GM12878 (cell line): Measurements from ENCODE around the gene SLC35A1. TPM values are rescaled to one million over a fixed set of nuclear protein-coding genes. Genes with fewer than 3 reads are reported as not detected.

Source experiments
- ATAC-seq: fragments of 200-7000 bp; cut with Tn5 transposase; 3 replicates; pipeline ENCODE4 v1.9.1; 2020; ENCODE audit warnings: mild to moderate bottlenecking, moderate library complexity
- BruUV-seq: library from RNA; stranded (reverse); fragments of 400-500 nt; replicated peaks from 2 replicates; lab custom pipeline; 2021; lab: Mats Ljungman, UMichigan
- CTCF ChIA-PET: fragments of 300-600 bp; sonication (Branson Sonifier 250); formaldehyde crosslinking; extraction: SDS; loops from one replicate; lab custom pipeline; 2021; ENCODE audit warnings: inconsistent platforms; lab: Yijun Ruan, JAX
- POLR2A ChIA-PET: fragments of 350-600 bp; formaldehyde crosslinking; extraction: SDS; loops from one replicate; lab custom pipeline; 2021; ENCODE audit warnings: inconsistent platforms; lab: Charles Lee
- RAD21 ChIA-PET: fragments of 300-600 bp; sonication (Branson Sonifier 250); formaldehyde crosslinking; loops from one replicate; lab custom pipeline; 2023; ENCODE audit warnings: antibody characterized with exemption; ENCODE audit not compliant: unreplicated experiment; lab: Charles Lee
- SMC1A ChIA-PET: fragments of 300-600 bp; sonication (Branson Sonifier 250); formaldehyde crosslinking; loops from one replicate; lab custom pipeline; 2023; ENCODE audit not compliant: unreplicated experiment, uncharacterized antibody; lab: Charles Lee
- DNase-seq: peaks from one replicate; pipeline ENCODE4 v3.0.0-alpha.2; 2011; ENCODE audit warnings: low read depth, low spot score
- FAIRE-seq: peaks from 3 replicates; lab custom pipeline; 2011; peaks lifted over from hg19 to GRCh38; lab: Jason Lieb, UNC
- H2AFZ ChIP-seq: 2 replicates; pipeline ENCODE4 v1.6.0; 2011; ENCODE audit warnings: low read depth, low read length, control low read depth; ENCODE audit not compliant: control insufficient read depth
- H3K27ac ChIP-seq: 2 replicates; pipeline ENCODE4 v1.5.1; 2011; ENCODE audit warnings: control low read depth; ENCODE audit not compliant: control insufficient read depth, insufficient read depth
- H3K27me3 ChIP-seq, 2 experiments: replicated peaks in 1 of 2; 2 replicates each; pipeline versions ENCODE4 v1.6.0 to v1.6.1; 2011; ENCODE audit warnings: low read length in 1 of 2; ENCODE audit not compliant: control insufficient read depth in 2 of 2, insufficient read depth in 2 of 2
- H3K36me3 ChIP-seq, 2 experiments: 2 replicates each; pipeline ENCODE4 v1.5.1; 2011; ENCODE audit warnings: low read length in 1 of 2; ENCODE audit not compliant: control insufficient read depth in 2 of 2, insufficient read depth in 2 of 2
- H3K4me1 ChIP-seq: 2 replicates; pipeline ENCODE4 v1.6.1; 2011; ENCODE audit warnings: mild to moderate bottlenecking, low read length, moderate library complexity, mixed read lengths; ENCODE audit not compliant: control insufficient read depth, insufficient read depth
- H3K4me2 ChIP-seq: 2 replicates; pipeline ENCODE4 v1.6.0; 2011; ENCODE audit warnings: control low read depth; ENCODE audit not compliant: control insufficient read depth, insufficient read depth
- H3K4me3 ChIP-seq: fragments of 200-600 bp; sonication (generic); 2 replicates; pipeline ENCODE4 v1.5.1; 2016
- H3K79me2 ChIP-seq: 2 replicates; pipeline ENCODE4 v1.6.0; 2011; ENCODE audit warnings: low read length; ENCODE audit not compliant: control insufficient read depth, insufficient read depth
- H3K9ac ChIP-seq: 2 replicates; pipeline ENCODE4 v1.8.0; 2011; ENCODE audit warnings: low read length, control low read depth, mixed read lengths; ENCODE audit not compliant: control insufficient read depth, insufficient read depth
- H3K9me3 ChIP-seq: replicated peaks from 3 replicates; pipeline ENCODE4 v1.5.1; 2011; ENCODE audit warnings: mild to moderate bottlenecking, low read length; ENCODE audit not compliant: control insufficient read depth, insufficient read depth
- H4K20me1 ChIP-seq: 2 replicates; pipeline ENCODE4 v1.6.0; 2011; ENCODE audit not compliant: control insufficient read depth, insufficient read depth
- ATF7 ChIP-seq: fragments of 450-650 bp; IDR thresholded peaks from 2 replicates; pipeline ENCODE4 v1.6.1; 2016; ENCODE audit warnings: low read depth, mild to moderate bottlenecking
- EP300 ChIP-seq, 2 experiments: fragments of 150-350 bp in 1 of 2; IDR thresholded peaks; 2 replicates each; pipeline ENCODE4 v1.6.1; 2011 to 2012; ENCODE audit warnings: low read depth in 2 of 2, low read length in 2 of 2, borderline replicate concordance in 1 of 2, improper control_type of control experiment in 1 of 2, inconsistent platforms in 1 of 2; ENCODE audit not compliant: control insufficient read depth in 1 of 2
- ESRRA ChIP-seq: IDR thresholded peaks from 2 replicates; pipeline ENCODE4 v1.6.1; 2012; ENCODE audit warnings: mild to moderate bottlenecking, low read length, improper control_type of control experiment
- FOXK2 ChIP-seq: fragments of 450-650 bp; IDR thresholded peaks from 2 replicates; pipeline ENCODE4 v1.6.1; 2017; ENCODE audit warnings: mild to moderate bottlenecking, moderate library complexity
- MLLT1 ChIP-seq: fragments of 450-650 bp; IDR thresholded peaks from 2 replicates; pipeline ENCODE4 v1.6.1; 2016; ENCODE audit warnings: mild to moderate bottlenecking
- MXI1 ChIP-seq: fragments of 150-350 bp; IDR thresholded peaks from 2 replicates; pipeline ENCODE4 v1.6.1; 2011; ENCODE audit warnings: low read depth, mild to moderate bottlenecking, inconsistent platforms, low read length, improper control_type of control experiment
- POLR2AphosphoS2 ChIP-seq: IDR thresholded peaks from 2 replicates; pipeline ENCODE4 v1.6.1; 2011; ENCODE audit warnings: low read depth, mild to moderate bottlenecking, low read length, improper control_type of control experiment, moderate library complexity
- POLR2AphosphoS5 ChIP-seq: IDR thresholded peaks from 2 replicates; pipeline ENCODE4 v1.6.1; 2011; ENCODE audit warnings: mild to moderate bottlenecking, low read length, inconsistent platforms
- PRDM15 ChIP-seq: fragments of 450-650 bp; formaldehyde crosslinking; IDR thresholded peaks from 2 replicates; pipeline ENCODE4 v1.4.0; 2020; ENCODE audit warnings: mild to moderate bottlenecking, moderate library complexity
- TAF1 ChIP-seq: IDR thresholded peaks from 2 replicates; pipeline ENCODE4 v1.6.1; 2011; ENCODE audit warnings: mild to moderate bottlenecking, low read depth, low read length, borderline replicate concordance
- ZNF217 ChIP-seq: fragments of 450-650 bp; IDR thresholded peaks from 2 replicates; pipeline ENCODE4 v1.6.1; 2017; ENCODE audit warnings: antibody characterized with exemption, mild to moderate bottlenecking
- ZNF687 ChIP-seq: fragments of 450-650 bp; IDR thresholded peaks from 2 replicates; pipeline ENCODE4 v1.6.1; 2017; ENCODE audit warnings: mild to moderate bottlenecking, moderate library complexity
- WGBS: methylation state at CpG from one replicate; pipeline ENCODE4 v1.1.6; 2016; ENCODE audit warnings: low lambda C conversion rate; ENCODE audit not compliant: insufficient replicate concordance, insufficient coverage; ENCODE audit errors: missing lambda C conversion rate; 5-methylcytosine and 5-hydroxymethylcytosine counted together
- in situ Hi-C: fragments of 300-500 bp; cut with MboI; formaldehyde crosslinking; loops from 9 replicates; pipeline ENCODE4 v1.14.3; 2018; ENCODE audit warnings: mixed read lengths
- intact Hi-C: fragments of 100-400 bp; cut with micrococcal nuclease; formaldehyde crosslinking; loops from one replicate; pipeline ENCODE4 v1.14.2; 2022; ENCODE audit not compliant: unreplicated experiment
- polyA plus RNA-seq, 11 experiments: library from polyadenylated mRNA; depleted of rRNA in 4 of 11; unstranded in 6 of 11; stranded (reverse) in 5 of 11; fragments of >200 nt; fragmentation: Nextera tagmentation in 4 of 11; fragmentation: Illumina TruSeq in 1 of 11; extraction: Ambion mirVana in 4 of 11; extraction: Trizol in 1 of 11; gene quantifications; 1 replicate in 1 of 11; 2 replicates in 10 of 11; pipeline versions ENCODE4 v1.2.1 to v1.2.3, GENCODE V29; 2011 to 2016; ENCODE audit warnings: inconsistent platforms in 2 of 11, missing spikeins in 2 of 11, low read depth in 1 of 11
- total RNA-seq, 4 experiments: library from RNA; depleted of rRNA in 3 of 4; stranded (reverse); fragments of >200 nt in 3 of 4; fragmentation: Illumina TruSeq in 1 of 4; extraction: Trizol in 1 of 4; gene quantifications; 2 replicates each; pipeline versions ENCODE4 v1.2.1 to v1.2.3, GENCODE V29; 2013 to 2021

Gene SLC35A1
- total and polyA plus RNA-seq, 10 of the 15 experiments (the other 5 are each of a cell fraction or from before 2014, with no cell fraction given) = 7.1 to 28.0 (median 12.4) TPM

- CTCF ChIA-PET = no interaction called here
- H4K20me1 ChIP-seq = no peaks in the 10 kb centered on the region
- H3K27ac ChIP-seq = peak overlapping the region; percentile 72
- RAD21 ChIA-PET = interaction anchor here (0.7 kb wide), 1 partner anchor 331 kb away, joined by 3 read pairs; no protein-coding TSS in a partner anchor
- intact Hi-C loops = loop anchor here (2.0 kb wide), 1 partner anchor 81 kb away; no protein-coding TSS in a partner anchor
- SMC1A ChIA-PET = interaction anchor here (1.4 to 1.5 kb wide), 2 partner anchors 14 to 358 kb away, joined by 3 to 4 read pairs; no protein-coding TSS in a partner anchor
- H3K9me3 ChIP-seq = no peaks in the 10 kb centered on the region
- POLR2A ChIA-PET = no interaction called here
- peak; percentile 84; the same call in 2 of the 3 replicates for ATAC-seq
- peak overlapping the region; percentile 72 for H3K4me2 ChIP-seq
- peak overlapping the region; percentile 75 for H3K9ac ChIP-seq
- no peaks in the 10 kb centered on the region for H3K27me3 ChIP-seq
- in situ Hi-C loops = no loop called here
- BruUV-seq = no TSS peak
- H3K79me2 ChIP-seq = peaks cover 9% of the 10 kb centered on the region
- peak; percentile 12 for DNase-seq
- H2AFZ ChIP-seq = peak overlapping the region; percentile 97
- H3K4me3 ChIP-seq = peak overlapping the region; percentile 97
- H3K36me3 ChIP-seq = no peaks in the 10 kb centered on the region; a peak in 1 of 4 replicates
- whole genome bisulfite sequencing = 2% methylated on average over 15 of the region's 15 CpGs
- H3K4me1 ChIP-seq = no peaks in the 10 kb centered on the region
- FAIRE-seq = no peak
- TF ChIP-seq TAF1 (no peak), MLLT1 (peak; percentile 13; the same call in 1 of the 2 replicates), PRDM15 (no peak), POLR2AphosphoS5 (no peak), MXI1 (0 out of 2 replicates have a peak, but pooled peaks have one; percentile 16), EP300 (IDR thresholded peaks at IDR 0.05; ENCODE audit: borderline replicate concordance in 1 of 2, control insufficient read depth in 1 of 2, low read depth in 2 of 2, low read length in 2 of 2) (0 out of 4 replicates have a peak, but pooled peaks of 1 of the 2 experiments have one; percentile 10), ZNF217 (no peak), FOXK2 (peak; percentile 75), ZNF687 (no peak), ATF7 (peak; percentile 57; the same call in 1 of the 2 replicates), ESRRA (no peak), POLR2AphosphoS2 (no peak)
These were observed 687 bp downstream of the SLC35A1 start for GRCh38 chr6:87473419-87473903.
